Activated naive CD8-positive, alpha-beta T cell treated with anti-CD3 and anti-CD28 coated beads, Interleukin-2, amount 10 ng/mL, durations not matched to agents 7 days and 5 days (primary cell): ENCODE measurements around the gene MAD1L1. TPM values are rescaled to one million over a fixed set of nuclear protein-coding genes. Genes with fewer than 3 reads are reported as not detected.
"Not testable (repeated sequence)": the region's sequence is repeated elsewhere in the genome, so short reads cannot be mapped to it uniquely, and the experiment has no call there.

Source experiments
- ATAC-seq: fragments of 150-1000 bp; cut with Tn5 transposase; one replicate; pipeline ENCODE4 v1.10.0; 2021; ENCODE audit warnings: low read depth, moderate library complexity
- POLR2A ChIA-PET: fragments of 350-600 bp; sonication (Branson Sonifier 250); formaldehyde crosslinking; loops from one replicate; lab custom pipeline; 2021; ENCODE audit warnings: antibody characterized with exemption; lab: Charles Lee
- DNase-seq: peaks from one replicate; pipeline ENCODE4 v3.0.0; 2021
- H3K27ac Mint-ChIP-seq: one replicate; pipeline ENCODE4 v1.8.0; 2022; ENCODE audit warnings: mild to moderate bottlenecking, mixed read lengths
- H3K27me3 Mint-ChIP-seq: one replicate; pipeline ENCODE4 v1.8.0; 2022; ENCODE audit warnings: mild to moderate bottlenecking, moderate library complexity, mixed read lengths
- H3K36me3 Mint-ChIP-seq: one replicate; pipeline ENCODE4 v1.8.0; 2021; ENCODE audit warnings: mild to moderate bottlenecking, mixed read lengths
- H3K4me1 Mint-ChIP-seq: one replicate; pipeline ENCODE4 v1.8.0; 2021; ENCODE audit warnings: mixed read lengths
- H3K4me3 Mint-ChIP-seq: one replicate; pipeline ENCODE4 v1.8.0; 2022; ENCODE audit warnings: mild to moderate bottlenecking, moderate library complexity, mixed read lengths
- H3K9me3 Mint-ChIP-seq: one replicate; pipeline ENCODE4 v1.8.0; 2021; ENCODE audit warnings: mixed read lengths
- total RNA-seq, 2 experiments: library from RNA; stranded (reverse); gene quantifications; one replicate each; pipeline ENCODE4 v1.2.3, GENCODE V29; 2021

Gene MAD1L1
- total RNA-seq, 2 experiments from 2014 or later: 72.7 to 82.6 TPM

DNA sequence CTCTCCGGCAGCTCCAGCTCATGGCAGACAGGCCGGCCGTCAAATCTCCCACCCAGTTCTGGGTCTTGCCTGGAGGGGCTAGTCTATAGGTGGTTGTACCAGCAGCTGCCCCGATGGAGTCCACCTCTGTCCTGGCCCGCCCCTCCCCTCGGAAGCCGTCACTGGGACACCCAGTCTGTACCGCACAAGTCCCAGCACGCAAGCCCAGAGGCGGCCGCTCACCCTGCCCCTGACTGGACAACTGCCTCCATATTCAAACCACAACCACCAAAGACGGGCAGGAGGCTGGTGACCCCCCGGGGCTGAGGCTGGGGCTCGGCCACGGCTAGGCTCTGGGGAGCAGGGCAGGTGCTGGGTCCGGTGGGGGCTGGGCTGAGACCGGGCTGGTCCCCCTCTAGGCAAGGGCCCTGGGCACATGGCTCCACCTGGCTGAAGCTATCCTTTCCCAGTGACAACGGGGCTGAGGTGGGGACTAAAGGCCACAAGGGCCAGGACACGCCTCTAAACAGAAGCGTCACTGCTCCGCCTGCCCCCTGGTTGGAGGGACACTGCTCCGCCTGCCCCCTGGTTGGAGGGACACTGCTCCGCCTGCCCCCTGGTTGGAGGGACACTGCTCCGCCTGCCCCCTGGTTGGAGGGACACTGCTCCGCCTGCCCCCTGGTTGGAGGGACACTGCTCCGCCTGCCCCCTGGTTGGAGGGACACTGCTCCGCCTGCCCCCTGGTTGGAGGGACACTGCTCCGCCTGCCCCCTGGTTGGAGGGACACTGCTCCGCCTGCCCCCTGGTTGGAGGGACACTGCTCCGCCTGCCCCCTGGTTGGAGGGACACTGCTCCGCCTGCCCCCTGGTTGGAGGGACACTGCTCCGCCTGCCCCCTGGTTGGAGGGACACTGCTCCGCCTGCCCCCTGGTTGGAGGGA lies 371.6 kb downstream of the MAD1L1 start:
- POLR2A ChIA-PET: not testable (repeated sequence)

DNA sequence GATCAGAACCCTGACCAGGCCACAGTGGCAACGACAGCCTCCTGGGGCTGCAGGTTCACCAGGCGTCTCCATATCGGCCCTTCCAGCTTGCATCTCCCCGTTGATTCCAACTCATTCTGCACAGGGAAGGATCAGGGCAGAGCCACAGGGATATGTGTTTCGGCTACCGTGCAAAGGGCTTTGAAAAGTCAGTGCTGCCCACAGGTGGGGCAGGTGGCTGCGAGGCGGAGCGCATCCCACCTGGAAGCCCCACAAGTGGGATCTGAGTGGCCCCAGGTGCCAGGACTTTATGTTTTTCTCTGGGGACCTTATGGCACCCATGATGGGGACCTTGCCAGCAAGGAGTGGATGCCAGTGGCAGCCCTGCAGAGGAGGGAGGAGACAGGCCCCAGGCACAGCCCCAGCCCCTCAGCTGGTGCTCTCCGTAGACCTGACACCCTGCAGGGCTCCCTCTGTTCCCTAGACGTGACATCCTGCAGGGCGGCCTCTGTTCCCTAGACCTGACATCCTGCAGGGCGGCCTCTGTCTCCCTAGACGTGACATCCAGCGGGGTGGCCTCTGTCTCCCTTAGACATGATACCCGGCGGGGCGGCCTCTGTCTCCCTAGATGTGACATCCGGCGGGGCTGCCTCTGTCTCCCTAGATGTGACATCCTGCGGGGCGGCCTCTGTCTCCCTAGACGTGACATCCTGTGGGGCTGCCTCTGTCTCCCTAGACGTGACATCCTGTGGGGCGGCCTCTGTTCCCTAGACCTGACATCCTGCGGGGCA lies 373.3 kb downstream of the MAD1L1 start:
- H3K9me3 Mint-ChIP-seq: no peaks in the 10 kb centered on the region
- no peaks in the 10 kb centered on the region for H3K36me3 Mint-ChIP-seq
- ATAC-seq (no peak), DNase-seq (no peak)
- H3K27ac Mint-ChIP-seq: no peak overlapping the region
- H3K4me3 Mint-ChIP-seq: no peak overlapping the region
- no peaks in the 10 kb centered on the region for H3K27me3 Mint-ChIP-seq
- POLR2A ChIA-PET: no interaction called here
- H3K4me1 Mint-ChIP-seq: peaks cover 11% of the 10 kb centered on the region

More for the DNA sequence above, 371.6 kb downstream of the MAD1L1 start:
- not testable (repeated sequence) for H3K4me3 Mint-ChIP-seq, ATAC-seq, H3K9me3 Mint-ChIP-seq, H3K27me3 Mint-ChIP-seq, DNase-seq, H3K27ac Mint-ChIP-seq, H3K4me1 Mint-ChIP-seq, H3K36me3 Mint-ChIP-seq

DNA sequence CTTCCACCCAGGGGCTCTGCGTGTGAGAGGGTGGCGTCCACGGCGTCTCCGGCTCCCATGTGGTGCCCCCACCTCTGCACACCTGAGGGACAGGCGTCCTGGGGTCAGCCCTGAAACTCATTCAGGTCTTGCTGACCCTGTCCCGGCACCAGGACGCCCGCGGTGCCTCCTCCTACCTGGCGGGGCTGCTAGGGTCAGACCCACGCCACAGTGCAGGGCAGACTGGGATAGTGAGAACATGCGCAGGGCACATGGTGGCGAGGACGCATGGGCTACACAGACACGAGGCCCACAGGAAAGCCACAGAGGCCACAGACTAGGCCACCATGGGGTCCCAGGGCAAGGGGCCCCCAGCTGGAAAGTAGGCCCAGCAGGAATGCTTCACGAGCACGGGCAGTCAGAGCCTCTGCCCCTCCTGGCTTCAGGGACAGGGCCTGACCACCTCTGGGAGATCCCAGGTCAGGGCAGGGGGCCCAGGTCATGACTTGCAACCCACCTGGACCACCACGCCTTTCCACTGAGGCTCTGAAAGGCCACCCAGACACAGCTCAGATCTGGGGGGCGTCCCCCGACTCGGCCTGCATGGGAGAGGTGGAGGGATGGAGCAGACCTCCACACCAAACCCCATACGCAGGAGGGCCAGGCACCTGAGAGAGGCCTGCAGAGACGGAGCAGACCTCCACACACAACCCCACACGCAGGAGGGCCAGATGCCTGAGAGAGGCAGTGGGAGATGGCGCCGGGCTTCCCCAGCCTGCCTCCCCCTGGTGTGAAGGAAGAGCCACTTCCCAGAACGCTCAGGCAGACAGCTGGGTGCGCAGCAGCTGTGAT lies 374.1 kb downstream of the MAD1L1 start:
- H3K36me3 Mint-ChIP-seq: no peaks in the 10 kb centered on the region
- ATAC-seq: no peak
- no peaks in the 10 kb centered on the region for H3K27me3 Mint-ChIP-seq
- H3K9me3 Mint-ChIP-seq: no peaks in the 10 kb centered on the region
- no peak overlapping the region for H3K4me3 Mint-ChIP-seq
- peaks cover 14% of the 10 kb centered on the region for H3K4me1 Mint-ChIP-seq
- POLR2A ChIA-PET: no interaction called here
- DNase-seq: peak; percentile 19
- H3K27ac Mint-ChIP-seq: no peak overlapping the region

DNA sequence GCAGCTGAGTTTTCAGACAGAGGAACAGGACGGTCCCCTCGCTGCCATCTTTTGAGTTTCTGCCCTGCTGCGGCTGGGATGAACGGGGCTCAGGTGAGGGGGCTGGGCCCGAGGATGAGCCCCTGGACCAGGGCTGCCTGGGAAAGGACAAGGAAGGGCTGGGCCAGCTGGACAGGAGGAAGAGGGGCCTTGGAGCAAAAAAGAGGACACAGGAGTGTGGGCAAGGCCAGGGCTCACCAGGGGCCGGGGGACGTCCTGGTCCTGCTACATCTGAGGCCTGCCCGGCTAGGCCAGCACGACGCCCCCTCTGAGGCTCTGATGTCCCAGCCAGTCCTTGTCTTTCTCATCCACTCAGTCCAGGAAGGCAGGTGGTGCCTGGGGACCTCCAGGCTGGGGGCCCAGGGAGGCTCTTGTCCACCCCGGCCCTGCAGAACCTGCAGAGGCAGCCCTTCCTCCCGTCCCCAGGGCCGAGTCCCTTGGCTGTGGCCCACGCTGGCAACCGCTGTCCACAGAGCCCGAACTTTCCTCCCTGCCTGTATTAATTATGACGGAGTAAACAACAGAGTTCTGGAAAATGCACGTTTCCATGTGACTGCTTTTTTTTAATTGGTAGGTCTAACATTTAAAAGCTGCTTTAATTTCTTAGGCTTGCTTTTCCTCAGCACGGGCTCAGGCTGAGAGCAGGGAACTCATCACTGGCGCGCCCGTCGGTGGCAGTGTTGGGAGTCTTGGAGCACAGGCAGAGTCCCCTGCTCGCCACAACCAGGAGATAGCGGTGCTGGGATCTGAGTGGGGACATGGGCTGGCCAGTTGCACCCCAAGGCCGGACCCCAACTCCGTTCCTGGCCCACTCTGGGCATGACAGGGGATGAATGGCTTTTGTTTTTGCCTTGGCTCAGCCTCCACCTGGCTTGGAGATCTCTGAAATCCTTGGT lies 375.0 kb downstream of the MAD1L1 start:
- DNase-seq: peak; percentile 23

DNA sequence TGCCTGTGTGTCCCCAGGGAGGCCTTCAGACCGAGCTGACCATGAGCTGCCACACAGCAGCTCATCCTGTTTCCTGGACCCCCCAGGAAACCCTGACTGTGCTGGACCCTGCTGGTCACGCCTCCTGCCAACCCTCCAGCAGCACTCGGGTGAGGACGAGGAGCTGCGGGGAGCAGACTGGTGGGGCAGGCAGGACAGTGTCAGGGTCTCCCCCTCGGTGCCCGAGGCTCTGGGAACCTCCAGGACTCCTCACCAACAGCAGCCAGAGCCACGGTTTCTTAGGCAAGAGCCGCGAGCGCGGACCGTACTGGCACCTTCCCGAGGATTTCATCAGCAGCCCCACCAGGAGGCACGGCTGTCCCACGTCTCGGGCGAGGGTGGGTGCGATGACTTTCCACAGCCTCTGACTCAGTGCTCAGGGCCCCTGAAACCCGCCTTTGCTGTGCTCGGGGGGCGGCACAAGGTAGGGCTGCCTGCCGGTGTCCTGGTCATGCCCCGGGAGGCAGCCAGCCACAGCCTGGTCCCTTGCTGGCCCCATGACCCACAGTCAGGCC lies 375.8 kb downstream of the MAD1L1 start:
- H3K27ac Mint-ChIP-seq: no peak overlapping the region

More for the DNA sequence above, 375.0 kb downstream of the MAD1L1 start:
- no peaks in the 10 kb centered on the region for H3K36me3 Mint-ChIP-seq
- no peak overlapping the region for H3K27ac Mint-ChIP-seq
- POLR2A ChIA-PET: no interaction called here
- H3K9me3 Mint-ChIP-seq: no peaks in the 10 kb centered on the region
- H3K4me3 Mint-ChIP-seq: no peak overlapping the region
- peaks cover 14% of the 10 kb centered on the region for H3K4me1 Mint-ChIP-seq
- no peak for ATAC-seq
- no peaks in the 10 kb centered on the region for H3K27me3 Mint-ChIP-seq

DNA sequence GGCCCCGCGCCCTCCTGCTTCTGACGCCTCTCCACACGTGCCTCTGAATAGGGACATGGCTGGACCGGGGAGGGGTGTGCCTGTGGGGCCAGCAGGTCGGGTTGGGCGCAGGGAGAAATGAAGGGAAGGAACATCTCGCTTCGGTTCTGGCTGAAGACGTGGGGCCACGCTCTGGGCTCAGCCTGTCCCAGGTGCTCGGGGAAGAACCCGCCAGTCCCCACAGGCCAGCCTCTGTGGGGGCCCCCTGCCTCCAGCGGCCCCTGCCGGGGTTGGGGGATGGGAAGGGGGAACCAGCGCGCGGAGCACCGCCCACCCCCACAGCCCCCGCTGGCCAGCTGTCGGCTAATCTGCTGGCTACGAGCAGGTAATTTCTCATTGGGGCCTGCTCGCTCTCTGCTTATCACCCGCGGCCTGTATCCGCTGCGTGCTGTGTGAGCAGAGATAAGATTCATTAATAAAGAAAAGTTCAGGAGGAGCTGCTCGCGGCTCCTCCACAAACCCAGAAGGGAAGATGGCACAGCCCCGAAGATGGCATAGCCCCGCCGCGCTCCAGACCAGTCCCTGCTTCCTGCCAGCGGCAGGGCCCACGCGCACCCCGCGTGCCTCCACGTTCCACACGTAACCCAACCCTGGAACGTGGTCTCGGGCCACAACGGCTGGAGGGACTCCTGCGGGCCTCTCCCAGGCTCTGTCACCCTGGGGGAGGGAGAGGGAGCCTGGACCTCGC lies 376.4 kb downstream of the MAD1L1 start:
- POLR2A ChIA-PET: no interaction called here
- DNase-seq (peak; percentile 25), ATAC-seq (no peak)
- Mint-ChIP-seq H3K27me3 (no peaks in the 10 kb centered on the region), H3K4me3 (no peak overlapping the region), H3K9me3 (no peaks in the 10 kb centered on the region), H3K27ac (no peak overlapping the region), H3K36me3 (no peaks in the 10 kb centered on the region), H3K4me1 (peaks cover 14% of the 10 kb centered on the region)

More for the DNA sequence above, 375.8 kb downstream of the MAD1L1 start:
- Mint-ChIP-seq H3K36me3 (no peaks in the 10 kb centered on the region), H3K4me3 (no peak overlapping the region), H3K27me3 (no peaks in the 10 kb centered on the region), H3K9me3 (no peaks in the 10 kb centered on the region), H3K4me1 (peaks cover 14% of the 10 kb centered on the region)
- DNase-seq (peak; percentile 21), ATAC-seq (no peak)
- POLR2A ChIA-PET: no interaction called here

DNA sequence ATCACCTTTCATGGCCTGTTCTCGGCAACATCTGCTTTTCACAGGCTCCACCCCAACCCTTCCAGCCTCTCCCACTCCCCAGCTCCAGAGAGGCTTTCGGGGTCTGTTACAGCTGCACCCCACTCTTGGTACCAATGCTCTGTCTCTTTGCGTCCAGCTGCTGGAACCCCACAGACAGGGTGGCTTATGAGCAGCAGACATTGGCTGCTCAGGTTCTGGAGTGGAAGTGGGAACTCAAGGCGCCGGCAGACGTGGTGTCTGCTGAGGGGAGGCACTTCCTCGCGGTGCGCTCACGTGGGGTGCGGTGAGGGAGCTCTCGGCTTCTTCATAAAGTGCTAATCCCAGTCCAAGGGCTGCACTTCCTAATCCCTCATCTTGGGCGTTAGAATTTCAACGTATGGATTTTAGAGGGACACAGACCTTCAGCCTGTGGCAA lies 377.0 kb downstream of the MAD1L1 start:
- Mint-ChIP-seq H3K4me3 (no peak overlapping the region), H3K4me1 (peaks cover 14% of the 10 kb centered on the region), H3K27ac (no peak overlapping the region), H3K9me3 (no peaks in the 10 kb centered on the region), H3K36me3 (no peaks in the 10 kb centered on the region), H3K27me3 (no peaks in the 10 kb centered on the region)
- ATAC-seq: no peak
- DNase-seq: no peak
- POLR2A ChIA-PET: no interaction called here

DNA sequence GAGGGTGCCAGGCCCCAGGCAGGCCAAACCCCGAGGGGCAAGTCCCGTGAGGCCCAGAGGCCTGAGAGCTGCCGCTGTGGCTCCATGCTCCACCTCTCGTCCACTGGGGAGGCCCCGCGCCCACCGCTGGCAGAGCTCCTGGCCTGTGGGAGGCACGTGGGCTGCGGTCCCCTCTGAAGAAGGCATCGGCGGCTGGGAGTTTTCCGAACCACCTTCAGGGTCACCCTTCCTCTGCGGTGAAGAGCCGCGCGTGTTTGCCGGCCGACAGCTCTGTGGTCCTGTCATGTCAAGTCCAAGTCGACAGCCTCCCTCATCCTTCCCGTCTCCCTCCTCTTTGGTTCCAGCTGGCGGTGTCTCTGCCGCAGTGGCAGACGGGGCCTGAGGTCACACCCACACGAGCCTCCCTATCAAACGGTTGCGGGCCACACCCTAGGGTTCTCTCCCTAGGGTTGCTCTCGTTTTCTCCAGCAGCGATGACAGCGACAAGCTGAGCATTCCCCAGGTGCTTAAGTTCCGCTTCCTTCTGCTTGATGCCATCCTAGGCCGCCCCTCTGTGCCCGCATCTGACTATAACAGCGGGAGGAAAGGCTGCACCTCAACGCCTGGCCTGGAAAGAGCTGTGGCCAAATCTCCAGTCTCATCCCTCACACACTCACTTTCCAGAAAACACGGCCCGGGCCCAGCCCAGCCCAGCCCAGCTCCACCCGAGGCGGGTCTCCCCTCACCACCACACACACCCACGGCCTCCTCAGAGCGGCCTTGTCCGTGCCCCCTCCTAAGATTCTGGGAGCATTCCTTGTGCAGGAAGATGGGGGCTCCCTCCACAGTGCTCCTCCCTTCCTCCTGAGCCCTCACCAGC lies 377.6 kb downstream of the MAD1L1 start:
- peaks cover 14% of the 10 kb centered on the region for H3K4me1 Mint-ChIP-seq
- POLR2A ChIA-PET: no interaction called here
- H3K36me3 Mint-ChIP-seq: no peaks in the 10 kb centered on the region
- DNase-seq (peak; percentile 29), ATAC-seq (no peak)
- no peaks in the 10 kb centered on the region for H3K9me3 Mint-ChIP-seq
- peak overlapping the region; percentile 9 for H3K27ac Mint-ChIP-seq
- no peak overlapping the region for H3K4me3 Mint-ChIP-seq
- no peaks in the 10 kb centered on the region for H3K27me3 Mint-ChIP-seq

DNA sequence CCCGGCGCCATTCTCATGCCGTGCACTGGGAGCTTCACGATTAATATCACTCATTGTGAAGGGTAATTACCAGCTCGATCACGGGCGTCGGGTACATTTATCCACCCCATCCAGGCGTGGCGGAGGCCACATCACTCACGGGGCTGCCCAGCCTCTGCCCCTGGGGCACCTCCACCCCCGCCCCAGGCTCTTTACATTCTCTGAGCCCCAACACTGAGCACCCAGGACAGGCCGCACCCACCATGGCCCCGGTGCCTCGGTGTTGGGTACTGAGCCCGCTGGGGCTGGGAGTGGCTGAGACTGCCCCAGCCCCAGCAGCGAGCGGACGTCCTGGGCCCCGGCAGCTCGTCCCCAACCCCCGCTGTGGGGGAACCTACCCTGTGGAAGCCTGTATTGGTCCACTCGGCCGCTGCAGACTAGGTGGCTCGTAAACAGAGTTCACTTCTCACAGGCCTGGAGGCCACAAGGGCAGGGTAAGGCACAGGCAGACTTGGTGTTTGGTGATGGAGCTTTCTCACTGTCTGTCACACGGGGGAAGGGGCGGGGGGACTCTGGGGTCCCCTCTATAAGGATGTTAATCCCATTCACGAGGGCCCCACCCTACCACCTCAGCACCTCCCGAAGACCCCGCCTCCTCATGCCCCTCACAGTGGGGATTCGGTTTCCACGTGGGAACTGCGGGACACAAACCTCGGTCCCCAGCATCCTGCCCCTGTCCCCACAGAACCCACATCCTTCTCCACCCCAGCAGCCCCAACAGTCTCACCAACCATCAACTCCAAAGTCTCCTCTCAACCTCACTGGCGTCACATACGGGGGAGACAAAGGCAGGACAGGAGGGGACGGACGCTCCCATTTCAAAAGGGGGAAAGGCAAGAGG lies 378.5 kb downstream of the MAD1L1 start:
- ATAC-seq (peak; percentile 39), DNase-seq (peak; percentile 42)
- no peaks in the 10 kb centered on the region for H3K36me3 Mint-ChIP-seq
- peaks cover 14% of the 10 kb centered on the region for H3K4me1 Mint-ChIP-seq
- H3K27me3 Mint-ChIP-seq: no peaks in the 10 kb centered on the region
- POLR2A ChIA-PET: no interaction called here
- H3K9me3 Mint-ChIP-seq: no peaks in the 10 kb centered on the region
- H3K4me3 Mint-ChIP-seq: no peak overlapping the region
- peak overlapping the region; percentile 9 for H3K27ac Mint-ChIP-seq

DNA sequence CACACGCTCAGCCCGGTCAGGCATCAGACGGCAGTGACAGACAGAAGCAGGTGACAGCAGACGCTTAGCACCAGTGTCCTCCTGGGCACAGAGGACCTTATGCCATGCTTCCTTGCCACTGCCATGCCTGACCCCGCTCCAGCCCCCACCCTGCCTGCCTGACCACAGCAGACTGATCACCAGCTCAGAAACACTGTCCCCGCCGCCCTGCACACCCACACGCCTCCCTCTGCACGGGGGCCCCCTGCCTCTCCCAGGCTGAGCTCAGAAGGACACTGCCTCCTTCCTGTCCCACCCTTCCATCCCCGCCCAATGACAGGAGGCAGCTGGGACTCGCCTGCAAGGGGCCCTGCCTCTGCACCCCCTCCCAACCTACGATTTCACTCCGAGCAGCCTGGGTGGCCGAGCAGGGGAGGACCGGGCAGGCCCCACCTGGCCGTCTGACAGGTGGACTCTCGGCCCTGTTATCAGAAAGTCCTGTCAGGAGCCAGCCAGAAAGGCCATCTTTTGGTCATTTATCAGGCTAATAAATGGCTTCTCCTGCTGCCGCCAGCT lies 379.2 kb downstream of the MAD1L1 start:
- no peak overlapping the region for H3K27ac Mint-ChIP-seq
- H3K9me3 Mint-ChIP-seq: no peaks in the 10 kb centered on the region
- peaks cover 14% of the 10 kb centered on the region for H3K4me1 Mint-ChIP-seq
- no peak overlapping the region for H3K4me3 Mint-ChIP-seq
- H3K36me3 Mint-ChIP-seq: no peaks in the 10 kb centered on the region
- ATAC-seq: no peak
- H3K27me3 Mint-ChIP-seq: no peaks in the 10 kb centered on the region
- DNase-seq: peak; percentile 26
- POLR2A ChIA-PET: no interaction called here
